A549 (cell line): ENCODE results near the gene LITAFD. TPM values are rescaled to one million over a fixed set of nuclear protein-coding genes. Genes with fewer than 3 reads are reported as not detected.

Experiments used
- ATAC-seq, 2 experiments: fragments of 200-7000 bp in 1 of 2; fragments of >200 bp in 1 of 2; cut with Nextera tagmentation in 1 of 2; cut with Tn5 transposase in 1 of 2; 3 replicates each; pipeline versions ENCODE4 v1.8.0 to v1.9.1; 2018 to 2020; ENCODE audit warnings: mild to moderate bottlenecking in 1 of 2, moderate library complexity in 1 of 2
- CTCF ChIA-PET: fragments of 300-600 bp; sonication (Branson Sonifier 250); formaldehyde crosslinking; extraction: SDS; loops from one replicate; lab custom pipeline; 2021; ENCODE audit warnings: antibody characterized with exemption, inconsistent platforms; lab: Yijun Ruan, JAX
- POLR2A ChIA-PET: fragments of 350-600 bp; formaldehyde crosslinking; extraction: SDS; loops from one replicate; lab custom pipeline; 2021; ENCODE audit warnings: antibody characterized with exemption, inconsistent platforms; lab: Yijun Ruan, JAX
- DNase-seq, 2 experiments: peaks; one replicate each; pipeline versions ENCODE4 v3.0.0 to v3.0.0-alpha.2; 2011 to 2016; ENCODE audit warnings: low read depth in 1 of 2, low spot score in 1 of 2
- FAIRE-seq: peaks from 2 replicates; lab custom pipeline; 2011; peaks lifted over from hg19 to GRCh38; lab: Jason Lieb, UNC
- H3K27ac ChIP-seq, 2 experiments: fragments of >200 bp; sonication (Bioruptor Twin); formaldehyde crosslinking; 3 replicates each; pipeline ENCODE4 v1.5.1; 2016 to 2017
- H3K4me1 ChIP-seq: fragments of >200 bp; sonication (Bioruptor Twin); formaldehyde crosslinking; 3 replicates; pipeline ENCODE4 v1.6.1; 2016
- H3K4me2 ChIP-seq: fragments of >200 bp; sonication (Bioruptor Twin); formaldehyde crosslinking; 3 replicates; pipeline ENCODE4 v1.6.1; 2016
- H3K4me3 ChIP-seq: fragments of >200 bp; sonication (Bioruptor Twin); formaldehyde crosslinking; 3 replicates; pipeline ENCODE4 v1.5.1; 2016
- H3K9me3 ChIP-seq: fragments of >200 bp; sonication (Bioruptor Twin); formaldehyde crosslinking; 3 replicates; pipeline ENCODE4 v1.6.1; 2016
- CBX2 ChIP-seq: fragments of 200-600 bp; sonication (generic); IDR thresholded peaks from 2 replicates; pipeline ENCODE4 v1.6.1; 2016; ENCODE audit warnings: low read depth, mild to moderate bottlenecking, borderline replicate concordance
- CEBPB ChIP-seq, 2 experiments: fragments of >200 bp in 1 of 2; sonication (Bioruptor Twin) in 1 of 2; formaldehyde crosslinking in 1 of 2; IDR thresholded peaks; 2 replicates each; pipeline ENCODE4 v1.6.1; 2012 to 2016
- CTCF ChIP-seq: fragments of >200 bp; sonication (Bioruptor Twin); formaldehyde crosslinking; IDR thresholded peaks from 3 replicates; pipeline ENCODE4 v1.5.1; 2016
- E2F6 ChIP-seq: IDR thresholded peaks from 2 replicates; pipeline ENCODE4 v1.6.1; 2012; ENCODE audit warnings: low read depth, borderline replicate concordance
- FOSL2 ChIP-seq, 2 experiments: fragments of 450-650 bp in 1 of 2; fragments of >200 bp in 1 of 2; sonication (Bioruptor Twin) in 1 of 2; formaldehyde crosslinking; IDR thresholded peaks; 2 replicates each; pipeline versions ENCODE4 v1.5.0 to v1.6.1; 2016 to 2020; ENCODE audit warnings: mild to moderate bottlenecking in 1 of 2, moderate library complexity in 1 of 2
- GATA3 ChIP-seq: IDR thresholded peaks from 2 replicates; pipeline ENCODE4 v1.6.1; 2012; ENCODE audit warnings: borderline replicate concordance
- HES2 ChIP-seq: fragments of >200 bp; sonication (Bioruptor Twin); formaldehyde crosslinking; IDR thresholded peaks from 2 replicates; pipeline ENCODE4 v1.6.1; 2016
- HOXA7 ChIP-seq: fragments of 250-450 bp; sonication (Bioruptor Pico); IDR thresholded peaks from 2 replicates; pipeline ENCODE4 v1.5.0; 2020; ENCODE audit warnings: mild to moderate bottlenecking, moderate library complexity
- HOXB13 ChIP-seq: fragments of 250-450 bp; sonication (Bioruptor Pico); IDR thresholded peaks from 2 replicates; pipeline ENCODE4 v1.5.0; 2020; ENCODE audit warnings: low read depth, mild to moderate bottlenecking, moderate library complexity
- HOXB5 ChIP-seq: fragments of 250-450 bp; sonication (Bioruptor Pico); IDR thresholded peaks from 2 replicates; pipeline ENCODE4 v1.5.0; 2020; ENCODE audit warnings: mild to moderate bottlenecking, moderate library complexity
- KDM5A ChIP-seq: fragments of 200-600 bp; sonication (generic); IDR thresholded peaks from 2 replicates; pipeline ENCODE4 v1.6.1; 2016; ENCODE audit warnings: antibody characterized with exemption, mild to moderate bottlenecking
- MAFK ChIP-seq: fragments of 450-650 bp; IDR thresholded peaks from 2 replicates; pipeline ENCODE4 v1.6.1; 2014; ENCODE audit not compliant: partially characterized antibody
- PHF8 ChIP-seq: fragments of 200-600 bp; sonication (generic); IDR thresholded peaks from 2 replicates; pipeline ENCODE4 v1.6.1; 2016; ENCODE audit warnings: low read depth, mild to moderate bottlenecking, antibody characterized with exemption, moderate library complexity, borderline replicate concordance
- RAD21 ChIP-seq, 2 experiments: fragments of >200 bp in 1 of 2; sonication (Bioruptor Twin) in 1 of 2; formaldehyde crosslinking in 1 of 2; IDR thresholded peaks in 1 of 2; conservative IDR thresholded peaks in 1 of 2; 2 replicates in 1 of 2; 3 replicates in 1 of 2; pipeline ENCODE4 v1.6.1; 2012 to 2018; ENCODE audit warnings: inconsistent platforms in 1 of 2
- RCOR1 ChIP-seq: fragments of 150-350 bp; IDR thresholded peaks from 2 replicates; pipeline ENCODE4 v1.6.1; 2014; ENCODE audit warnings: antibody characterized with exemption, low read length, low read depth
- REST ChIP-seq: fragments of 200-600 bp; sonication (generic); IDR thresholded peaks from 2 replicates; pipeline ENCODE4 v1.6.1; 2016; ENCODE audit warnings: antibody characterized with exemption, mild to moderate bottlenecking, moderate library complexity
- RFX5 ChIP-seq: fragments of 450-650 bp; IDR thresholded peaks from 2 replicates; pipeline ENCODE4 v1.7.1; 2014; ENCODE audit warnings: antibody characterized with exemption, mild to moderate bottlenecking, moderate library complexity
- SREBF2 ChIP-seq: fragments of 450-650 bp; IDR thresholded peaks from 2 replicates; pipeline ENCODE4 v1.6.1; 2014; ENCODE audit warnings: mild to moderate bottlenecking, moderate library complexity
- ZNF302 ChIP-seq: fragments of 250-450 bp; sonication (Bioruptor Pico); IDR thresholded peaks from 2 replicates; pipeline ENCODE4 v1.9.0; 2021; ENCODE audit warnings: inconsistent platforms, mild to moderate bottlenecking, moderate library complexity
- WGBS: methylation state at CpG from one replicate; pipeline ENCODE4 v1.1.6; 2017; ENCODE audit errors: missing lambda C conversion rate; 5-methylcytosine and 5-hydroxymethylcytosine counted together
- polyA plus RNA-seq, 4 experiments: library from polyadenylated mRNA; depleted of rRNA in 3 of 4; stranded (reverse); fragments of >200 nt; fragmentation: RNase III in 1 of 4; extraction: RNeasy Plus Mini Kit Qiagen cat#74134 plus additional on column Dnase treatment in 1 of 4; gene quantifications; 2 replicates in 3 of 4; 3 replicates in 1 of 4; pipeline ENCODE4 v1.2.3, GENCODE V29; 2011 to 2017

LITAFD gene
- polyA plus RNA-seq, 2 of the 4 experiments (the other 2 are of a cell fraction): not detected

- POLR2A ChIA-PET: no interaction called here
- Histone ChIP-seq H3K4me1 (no peaks in the 10 kb centered on the region), H3K4me2 (no peak overlapping the region), H3K9me3 (no peaks in the 10 kb centered on the region), H3K4me3 (no peak overlapping the region), H3K27ac (no peak overlapping the region)
- DNase-seq: no peak
- ATAC-seq: no peak
- FAIRE-seq: no peak
- 96% methylated on average over 21 of the region's 21 CpGs for WGBS
- TF ChIP-seq PHF8: no peak
- no peak for TF ChIP-seq FOSL2 (IDR thresholded peaks at IDR 0.05)
- no peak for TF ChIP-seq FOSL2 (CRISPR knock-in tag; IDR thresholded peaks at IDR 0.05)
- no peak for TF ChIP-seq ZNF302 (CRISPR knock-in tag)
- TF ChIP-seq RCOR1: no peak
- TF ChIP-seq CTCF: no peak
- no peak for TF ChIP-seq CBX2
- TF ChIP-seq HOXB5: no peak
- no peak for TF ChIP-seq HES2
- no peak for TF ChIP-seq HOXB13 (CRISPR knock-in tag)
- TF ChIP-seq RFX5: no peak
- TF ChIP-seq RAD21 (conservative IDR thresholded peaks at IDR 0.05 in 1 of 2, IDR thresholded peaks at IDR 0.05 in 1 of 2): no peak
- TF ChIP-seq E2F6: no peak
- TF ChIP-seq SREBF2: no peak
- no peak for TF ChIP-seq REST
- TF ChIP-seq MAFK: no peak
- TF ChIP-seq HOXA7: no peak
- TF ChIP-seq CEBPB (IDR thresholded peaks at IDR 0.05): no peak
- no peak for TF ChIP-seq KDM5A
- TF ChIP-seq GATA3: no peak
- TF ChIP-seq, all 56 proteins: peak for 0
- CTCF ChIA-PET: interaction anchor here (0.8 to 14.0 kb wide), 4 partner anchors 12 to 240 kb away, joined by 4 to 147 read pairs (median 5); partner anchors contain the start of gene LITAFD
These were observed 12.7 kb downstream of the LITAFD start for GRCh38 chr16:8894736-8895334.
